Measurements from ENCODE around the gene CIT. TPM values are rescaled to one million over a fixed set of nuclear protein-coding genes. Genes with fewer than 3 reads are reported as not detected.

The CIT gene
- total RNA-seq, 1 donor from 2014 or later = 18.0 TPM

DNA sequence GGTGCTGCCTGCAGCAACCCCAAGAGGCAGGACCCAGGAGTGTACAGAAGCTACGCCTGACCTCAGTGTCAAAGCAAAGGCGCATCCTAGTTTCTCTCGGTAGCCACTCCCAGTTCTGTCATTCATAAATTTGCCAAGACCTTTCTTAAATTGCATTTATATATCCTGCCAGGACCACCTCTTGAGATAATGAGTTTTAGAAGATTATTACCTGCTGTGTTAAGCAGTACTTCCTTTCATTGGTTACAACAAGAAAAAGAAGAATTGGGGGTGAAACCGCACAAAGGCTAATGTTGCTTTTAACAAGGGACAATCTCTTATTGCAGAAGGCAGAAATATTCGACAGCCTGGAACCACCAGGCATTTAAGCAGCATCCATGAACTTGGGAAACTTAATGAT lies 57.8 kb downstream of the CIT start:
- intact Hi-C loops (cut with DNase I) = no loop called here
- Histone ChIP-seq H3K4me1 (no peaks in the 10 kb centered on the region), H3K4me3 (no peak overlapping the region), H3K27ac (no peak overlapping the region), H3K36me3 (no peaks in the 10 kb centered on the region), H3K27me3 (ENCODE audit: low read depth) (no peaks in the 10 kb centered on the region), H3K9me3 (no peaks in the 10 kb centered on the region)
- TF ChIP-seq, protein P1, sequence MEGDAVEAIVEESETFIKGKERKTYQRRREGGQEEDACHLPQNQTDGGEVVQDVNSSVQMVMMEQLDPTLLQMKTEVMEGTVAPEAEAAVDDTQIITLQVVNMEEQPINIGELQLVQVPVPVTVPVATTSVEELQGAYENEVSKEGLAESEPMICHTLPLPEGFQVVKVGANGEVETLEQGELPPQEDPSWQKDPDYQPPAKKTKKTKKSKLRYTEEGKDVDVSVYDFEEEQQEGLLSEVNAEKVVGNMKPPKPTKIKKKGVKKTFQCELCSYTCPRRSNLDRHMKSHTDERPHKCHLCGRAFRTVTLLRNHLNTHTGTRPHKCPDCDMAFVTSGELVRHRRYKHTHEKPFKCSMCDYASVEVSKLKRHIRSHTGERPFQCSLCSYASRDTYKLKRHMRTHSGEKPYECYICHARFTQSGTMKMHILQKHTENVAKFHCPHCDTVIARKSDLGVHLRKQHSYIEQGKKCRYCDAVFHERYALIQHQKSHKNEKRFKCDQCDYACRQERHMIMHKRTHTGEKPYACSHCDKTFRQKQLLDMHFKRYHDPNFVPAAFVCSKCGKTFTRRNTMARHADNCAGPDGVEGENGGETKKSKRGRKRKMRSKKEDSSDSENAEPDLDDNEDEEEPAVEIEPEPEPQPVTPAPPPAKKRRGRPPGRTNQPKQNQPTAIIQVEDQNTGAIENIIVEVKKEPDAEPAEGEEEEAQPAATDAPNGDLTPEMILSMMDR (IDR thresholded peaks at IDR 0.05) = no peak
- no peak for ATAC-seq
- no peak for DNase-seq

DNA sequence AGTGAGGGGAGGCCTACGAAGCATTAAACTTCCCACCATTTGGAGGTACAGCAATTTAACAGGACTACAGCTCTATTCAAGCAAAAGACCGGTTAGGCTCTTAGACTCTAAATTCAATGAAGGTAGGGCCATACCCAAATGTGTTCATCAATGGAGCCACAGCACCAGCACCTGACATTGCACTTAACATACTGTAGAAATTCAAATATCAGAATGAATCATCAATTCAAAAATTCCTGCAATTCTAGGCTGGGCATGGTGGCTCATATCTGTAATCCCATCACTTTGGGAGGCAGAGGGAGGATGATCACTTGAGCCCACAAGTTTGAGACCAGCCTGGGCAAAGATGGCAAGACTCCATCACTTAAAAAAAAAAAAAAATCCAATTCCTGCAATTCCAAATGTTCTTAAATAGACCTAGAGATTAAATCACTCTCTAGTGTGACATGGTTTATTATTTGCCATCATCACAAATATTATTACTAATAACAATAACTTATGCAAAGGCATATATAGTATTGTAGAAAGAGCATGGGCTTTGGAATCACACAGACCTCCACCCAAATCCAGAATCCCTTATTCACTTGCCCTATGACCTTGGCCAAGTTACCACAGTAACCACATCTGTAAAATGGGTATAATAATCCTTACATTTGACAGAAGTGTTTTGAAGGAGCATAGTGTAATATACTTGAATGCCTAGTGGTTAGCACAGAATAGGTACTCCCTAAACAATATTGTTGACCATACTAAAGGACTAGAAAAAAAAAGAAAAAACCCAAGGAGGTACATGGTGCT lies 59.4 kb downstream of the CIT start:
- TF ChIP-seq, protein P1 (IDR thresholded peaks at IDR 0.05) = no peak

DNA sequence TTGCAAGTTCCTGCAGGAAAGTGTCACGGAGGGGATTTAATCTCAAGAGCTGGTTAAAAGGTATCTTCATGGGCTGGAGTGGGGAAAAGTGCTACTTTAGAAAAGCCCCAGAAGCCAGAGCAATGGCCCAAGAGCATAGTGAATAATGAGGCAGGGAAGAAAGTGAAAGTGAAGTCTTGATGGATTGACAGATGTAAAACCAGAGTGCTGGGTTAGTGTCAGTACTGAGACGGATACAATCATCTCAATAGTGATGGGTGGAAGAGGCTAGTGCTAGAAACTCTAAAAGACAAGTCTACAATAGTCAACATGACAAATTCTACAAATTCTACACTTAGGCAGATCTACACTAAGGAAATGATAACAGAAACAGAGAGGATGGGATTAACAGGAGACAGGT lies 68.1 kb downstream of the CIT start:
- intact Hi-C loops (cut with DNase I) = no loop called here
- DNase-seq (no peak), ATAC-seq (no peak)
- Histone ChIP-seq H3K27me3 (ENCODE audit: low read depth) (peaks cover 4% of the 10 kb centered on the region), H3K27ac (no peak overlapping the region), H3K4me3 (no peak overlapping the region), H3K36me3 (no peaks in the 10 kb centered on the region), H3K9me3 (no peaks in the 10 kb centered on the region), H3K4me1 (peaks cover 6% of the 10 kb centered on the region)
- TF ChIP-seq, protein P1 (IDR thresholded peaks at IDR 0.05) = no peak

More for the DNA sequence above, 59.4 kb downstream of the CIT start:
- Histone ChIP-seq H3K4me3 (no peak overlapping the region), H3K36me3 (no peaks in the 10 kb centered on the region), H3K27me3 (ENCODE audit: low read depth) (no peaks in the 10 kb centered on the region), H3K4me1 (no peaks in the 10 kb centered on the region), H3K27ac (no peak overlapping the region), H3K9me3 (no peaks in the 10 kb centered on the region)
- DNase-seq (no peak), ATAC-seq (no peak)
- intact Hi-C loops (cut with DNase I) = no loop called here

GRCh38 chr12:119808441-119808840 lies 68.7 kb downstream of the CIT start:
- no peak overlapping the region for H3K4me3 ChIP-seq
- ATAC-seq (no peak), DNase-seq (no peak)
- TF ChIP-seq, protein P1 (IDR thresholded peaks at IDR 0.05) = no peak
- H3K27ac ChIP-seq = no peak overlapping the region
- no peaks in the 10 kb centered on the region for H3K9me3 ChIP-seq
- no peaks in the 10 kb centered on the region for H3K36me3 ChIP-seq
- H3K27me3 ChIP-seq (ENCODE audit: low read depth) = peaks cover 4% of the 10 kb centered on the region
- intact Hi-C loops (cut with DNase I) = no loop called here
- peaks cover 10% of the 10 kb centered on the region for H3K4me1 ChIP-seq

GRCh38 chr12:119807380-119807779 lies 69.7 kb downstream of the CIT start:
- H3K9me3 ChIP-seq = no peaks in the 10 kb centered on the region
- no peaks in the 10 kb centered on the region for H3K36me3 ChIP-seq
- no peak overlapping the region for H3K27ac ChIP-seq
- H3K4me3 ChIP-seq = no peak overlapping the region
- TF ChIP-seq, protein P1 (IDR thresholded peaks at IDR 0.05) = no peak
- H3K4me1 ChIP-seq = peaks cover 10% of the 10 kb centered on the region
- H3K27me3 ChIP-seq (ENCODE audit: low read depth) = peaks cover 4% of the 10 kb centered on the region
- intact Hi-C loops (cut with DNase I) = no loop called here
- DNase-seq (no peak), ATAC-seq (peak in 1 of 2 donors; percentile 39)

Data from lower lobe of right lung (tissue), 2 donors.